Endodermal cell (in vitro differentiated cells): Measurements from ENCODE around the gene MAP3K21. TPM values are rescaled to one million over a fixed set of nuclear protein-coding genes. Genes with fewer than 3 reads are reported as not detected.

Source experiments
- DNase-seq: peaks from one replicate; pipeline ENCODE4 v3.0.0-alpha.2; 2017
- H3K27ac ChIP-seq: 2 replicates; pipeline ENCODE4 v1.5.1; 2013; ENCODE audit warnings: mild to moderate bottlenecking, low read depth, low read length, moderate library complexity
- H3K27me3 ChIP-seq: 2 replicates; pipeline ENCODE4 v1.6.1; 2013; ENCODE audit warnings: mild to moderate bottlenecking, low read length, moderate library complexity; ENCODE audit not compliant: insufficient read depth, control insufficient read depth, poor library complexity, severe bottlenecking
- H3K36me3 ChIP-seq: 2 replicates; pipeline ENCODE4 v1.7.0; 2013; ENCODE audit warnings: mild to moderate bottlenecking, low read length, moderate library complexity; ENCODE audit not compliant: control insufficient read depth, insufficient read depth
- H3K4me1 ChIP-seq: one replicate; pipeline ENCODE4 v1.7.0; 2013; ENCODE audit warnings: low read length; ENCODE audit not compliant: control insufficient read depth, insufficient read depth
- H3K4me3 ChIP-seq: 2 replicates; pipeline ENCODE4 v1.5.1; 2013; ENCODE audit warnings: mild to moderate bottlenecking, low read length, moderate library complexity
- H3K9ac ChIP-seq: 2 replicates; pipeline ENCODE4 v1.6.1; 2013; ENCODE audit warnings: mild to moderate bottlenecking, low read length, moderate library complexity; ENCODE audit not compliant: poor library complexity, severe bottlenecking; ENCODE audit errors: extremely low read depth
- H3K9me3 ChIP-seq: 2 replicates; pipeline ENCODE4 v1.6.1; 2013; ENCODE audit warnings: mild to moderate bottlenecking, low read length, moderate library complexity; ENCODE audit not compliant: control insufficient read depth
- H3K27ac Mint-ChIP-seq: 2 replicates; pipeline ENCODE4 v1.8.0; 2020; ENCODE audit warnings: mixed read lengths
- H3K27me3 Mint-ChIP-seq: 2 replicates; pipeline ENCODE4 v1.8.0; 2021; ENCODE audit warnings: mild to moderate bottlenecking, mixed read lengths; ENCODE audit not compliant: insufficient read depth
- H3K36me3 Mint-ChIP-seq: 2 replicates; pipeline ENCODE4 v1.8.0; 2020; ENCODE audit warnings: low read depth, mixed read lengths
- H3K4me1 Mint-ChIP-seq: 2 replicates; pipeline ENCODE4 v1.8.0; 2020; ENCODE audit warnings: mixed read lengths
- H3K4me3 Mint-ChIP-seq: 2 replicates; pipeline ENCODE4 v1.8.0; 2020; ENCODE audit warnings: mild to moderate bottlenecking, moderate library complexity, mixed read lengths
- H3K9me3 Mint-ChIP-seq: 2 replicates; pipeline ENCODE4 v1.8.0; 2020; ENCODE audit warnings: mild to moderate bottlenecking, mixed read lengths
- CTCF ChIP-seq: fragments of 200-600 bp; sonication (generic); conservative IDR thresholded peaks from 2 replicates; pipeline ENCODE4 v1.5.0; 2021; ENCODE audit warnings: antibody characterized with exemption, mild to moderate bottlenecking
- WGBS, 2 experiments: methylation state at CpG; one replicate each; pipeline versions ENCODE4 v1.1.5 to v1.1.7; 2013; ENCODE audit warnings: missing lambda C conversion rate in 2 of 2, mixed read lengths in 1 of 2; ENCODE audit not compliant: insufficient coverage in 1 of 2, insufficient read length in 1 of 2; 5-methylcytosine and 5-hydroxymethylcytosine counted together
- total RNA-seq, 2 donors: library from RNA; stranded (reverse); fragmentation: NEBNext Ultra II Directional in 1 of 2; extraction: Animal tissue kit (Norgen Biotek cat#: 25700) in 1 of 2; gene quantifications; 2 replicates in 1 of 2; 3 replicates in 1 of 2; pipeline ENCODE4 v1.2.1, GENCODE V29; 2021

The MAP3K21 gene
- total RNA-seq, 2 donors from 2014 or later: 9.4 to 14.6 TPM

- DNase-seq: no peak
- Mint-ChIP-seq H3K36me3 (no peaks in the 10 kb centered on the region), H3K4me3 (no peak overlapping the region), H3K9me3 (no peaks in the 10 kb centered on the region), H3K4me1 (peaks cover 10% of the 10 kb centered on the region), H3K27ac (no peak overlapping the region), H3K27me3 (peaks cover 15% of the 10 kb centered on the region)
- no peak for TF ChIP-seq CTCF
- H3K27me3 ChIP-seq: peaks cover 17% of the 10 kb centered on the region
- H3K9me3 ChIP-seq: no peaks in the 10 kb centered on the region
- WGBS, 2 experiments: 100% methylated on average over 1 of the region's 1 CpG; no CpG with 5 or more reads in 1 of the 2 experiments
- no peak overlapping the region for H3K27ac ChIP-seq
- no peak overlapping the region for H3K4me3 ChIP-seq
- no peaks in the 10 kb centered on the region for H3K4me1 ChIP-seq
- no peak overlapping the region for H3K9ac ChIP-seq
- no peaks in the 10 kb centered on the region for H3K36me3 ChIP-seq
Measured at GRCh38 chr1:233333086-233333485, 5.6 kb downstream of the MAP3K21 start.

- no peaks in the 10 kb centered on the region for H3K9me3 ChIP-seq
- no peak overlapping the region for H3K9ac ChIP-seq
- Mint-ChIP-seq H3K4me1 (peaks cover 7% of the 10 kb centered on the region), H3K4me3 (no peak overlapping the region), H3K27me3 (peaks cover 10% of the 10 kb centered on the region), H3K27ac (no peak overlapping the region), H3K9me3 (no peaks in the 10 kb centered on the region), H3K36me3 (no peaks in the 10 kb centered on the region)
- 97 to 100% methylated on average over 5 to 7 of the region's 7 CpGs for WGBS, 2 experiments
- no peak for DNase-seq
- H3K27ac ChIP-seq: no peak overlapping the region
- H3K4me3 ChIP-seq: no peak overlapping the region
- no peak for TF ChIP-seq CTCF
- no peaks in the 10 kb centered on the region for H3K36me3 ChIP-seq
- no peaks in the 10 kb centered on the region for H3K4me1 ChIP-seq
- peaks cover 10% of the 10 kb centered on the region for H3K27me3 ChIP-seq
Measured at GRCh38 chr1:233334092-233334491, 6.6 kb downstream of the MAP3K21 start.

GRCh38 chr1:233336554-233337456, 9.3 kb downstream of the MAP3K21 start:
- Histone ChIP-seq H3K9ac (no peak overlapping the region), H3K4me1 (no peaks in the 10 kb centered on the region), H3K27ac (no peak overlapping the region), H3K27me3 (no peaks in the 10 kb centered on the region), H3K36me3 (no peaks in the 10 kb centered on the region), H3K4me3 (no peak overlapping the region), H3K9me3 (no peaks in the 10 kb centered on the region)
- H3K4me1 Mint-ChIP-seq: peaks cover 4% of the 10 kb centered on the region
- TF ChIP-seq CTCF: no peak
- DNase-seq: no peak
- no peak overlapping the region for H3K27ac Mint-ChIP-seq
- no peak overlapping the region for H3K4me3 Mint-ChIP-seq
- H3K27me3 Mint-ChIP-seq: no peaks in the 10 kb centered on the region
- no peaks in the 10 kb centered on the region for H3K9me3 Mint-ChIP-seq
- H3K36me3 Mint-ChIP-seq: no peaks in the 10 kb centered on the region
- WGBS, 2 experiments: 94 to 100% methylated on average over 3 to 5 of the region's 5 CpGs
